ENCODE results near the gene ZNF280B.
"Not testable (repeated sequence)": the region's sequence is repeated elsewhere in the genome, so short reads cannot be mapped to it uniquely, and the experiment has no call there.

Gene ZNF280B

DNA sequence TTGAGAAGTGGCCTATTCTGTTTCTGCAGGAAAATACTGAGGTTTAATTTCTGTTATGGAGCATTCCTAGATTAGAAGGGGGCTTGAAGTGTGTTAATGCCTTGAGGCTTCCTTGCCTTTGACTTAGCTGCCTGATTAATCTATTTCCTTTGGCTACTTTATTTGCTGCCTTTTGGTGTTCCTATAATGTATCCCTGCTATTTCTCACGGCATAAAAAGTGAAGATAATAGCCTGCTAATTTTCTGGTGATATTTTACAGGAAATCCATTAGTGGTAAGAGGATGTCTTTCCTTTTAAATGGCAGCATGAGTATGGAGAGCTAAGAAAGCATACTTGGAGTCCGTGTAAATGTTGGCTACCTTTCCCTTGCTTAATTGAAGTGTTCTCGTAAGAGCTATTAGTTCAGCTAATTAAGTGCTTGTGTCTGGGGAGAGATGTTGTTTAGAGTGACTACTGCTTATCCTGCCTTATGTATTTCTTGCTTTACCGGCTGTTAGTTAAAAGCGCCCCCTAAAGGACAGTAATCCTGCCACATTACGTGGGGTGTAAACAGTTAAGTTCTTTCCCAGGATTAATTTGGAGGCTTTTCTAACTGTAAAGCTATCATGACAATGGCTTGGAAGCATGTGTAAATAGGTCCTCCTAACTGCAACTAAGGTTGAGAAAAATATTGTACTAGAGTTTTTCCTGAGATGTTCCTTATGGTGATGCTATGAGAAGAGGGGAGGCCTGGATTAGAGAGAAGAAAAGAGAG, 45.6 kb downstream of the ZNF280B start:
- no peak for DNase-seq

DNA sequence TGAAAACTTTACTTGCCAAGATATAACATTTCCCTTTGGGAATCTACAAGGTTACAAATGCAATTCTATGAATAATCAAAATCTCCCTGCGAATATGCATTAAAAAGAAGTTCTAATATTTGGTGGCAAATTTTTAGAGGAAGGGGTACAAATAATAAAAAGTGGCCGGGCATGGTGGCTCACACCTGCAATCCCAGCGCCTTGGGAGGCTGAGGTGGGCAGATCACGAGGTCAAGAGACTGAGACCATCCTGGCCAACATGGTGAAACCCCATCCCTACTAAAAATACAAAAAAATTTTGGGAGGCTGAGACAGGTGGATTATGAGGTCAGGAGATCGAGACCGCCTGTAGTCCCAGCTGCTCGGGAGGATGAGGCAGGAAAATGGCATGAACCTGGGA, 47.0 kb downstream of the ZNF280B start:
- no peak for DNase-seq

DNA sequence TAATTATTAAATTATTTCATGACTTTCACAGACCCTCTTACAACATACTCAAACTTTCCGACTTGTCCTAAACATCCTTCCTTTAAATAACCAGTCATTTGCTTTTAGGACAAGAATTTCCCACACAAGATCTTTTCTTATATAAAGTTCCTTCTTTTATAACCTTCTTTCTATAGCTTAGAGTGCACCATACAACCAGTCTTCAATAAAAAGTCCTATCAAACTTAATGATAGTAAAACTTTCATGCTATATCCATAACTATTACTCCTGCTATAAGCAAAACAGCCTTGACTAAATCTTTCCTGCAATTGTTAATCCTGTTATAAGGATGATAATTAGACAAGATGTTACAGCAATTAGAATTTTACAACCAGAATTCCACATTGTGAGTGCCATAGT, 47.4 kb downstream of the ZNF280B start:
- no peak for DNase-seq

DNA sequence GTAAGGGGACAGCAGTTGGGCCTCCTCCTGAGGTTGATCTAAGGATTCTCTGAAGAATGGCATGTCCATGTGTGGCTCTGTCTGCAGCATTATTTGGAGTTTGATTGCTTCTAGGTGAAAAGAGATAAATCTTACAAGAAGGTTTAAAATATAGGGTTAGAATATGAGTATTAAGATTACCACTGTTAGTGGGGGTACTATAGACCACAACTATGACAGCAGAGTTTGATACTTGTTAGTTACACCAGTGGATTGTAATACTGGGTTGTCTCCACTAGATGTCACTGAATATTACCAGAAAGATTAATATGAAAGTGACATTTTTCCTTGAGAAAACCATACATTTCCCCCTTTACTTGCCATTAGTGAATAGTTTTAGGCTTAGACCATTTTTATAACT, 47.9 kb downstream of the ZNF280B start:
- no peak for DNase-seq

- DNase-seq = no peak
Measured at GRCh38 chr22:22460060-22460459, 48.5 kb downstream of the ZNF280B start.

- DNase-seq = no peak
Measured at GRCh38 chr22:22458896-22459588, 49.5 kb downstream of the ZNF280B start.

DNA sequence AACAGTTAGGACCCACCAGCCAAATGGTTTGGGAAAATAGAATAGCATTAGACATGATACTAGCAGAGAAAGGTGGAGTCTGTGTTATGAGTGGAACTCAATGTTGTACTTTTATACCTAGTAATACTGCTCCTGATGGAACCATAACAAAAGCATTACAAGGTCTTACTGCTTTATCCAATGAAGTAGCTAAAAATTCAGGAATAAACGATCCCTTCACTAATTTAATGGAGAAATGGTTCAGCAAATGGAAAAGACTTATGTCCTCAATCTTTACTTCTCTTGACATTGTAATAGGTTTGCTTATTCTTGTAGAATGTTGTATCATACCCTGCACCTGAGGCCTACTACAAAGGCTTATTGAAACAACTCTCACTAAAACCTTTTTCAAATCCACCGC, 50.2 kb downstream of the ZNF280B start:
- DNase-seq = no peak

GRCh38 chr22:22454997-22455396, 53.5 kb downstream of the ZNF280B start:
- DNase-seq = no peak

DNA sequence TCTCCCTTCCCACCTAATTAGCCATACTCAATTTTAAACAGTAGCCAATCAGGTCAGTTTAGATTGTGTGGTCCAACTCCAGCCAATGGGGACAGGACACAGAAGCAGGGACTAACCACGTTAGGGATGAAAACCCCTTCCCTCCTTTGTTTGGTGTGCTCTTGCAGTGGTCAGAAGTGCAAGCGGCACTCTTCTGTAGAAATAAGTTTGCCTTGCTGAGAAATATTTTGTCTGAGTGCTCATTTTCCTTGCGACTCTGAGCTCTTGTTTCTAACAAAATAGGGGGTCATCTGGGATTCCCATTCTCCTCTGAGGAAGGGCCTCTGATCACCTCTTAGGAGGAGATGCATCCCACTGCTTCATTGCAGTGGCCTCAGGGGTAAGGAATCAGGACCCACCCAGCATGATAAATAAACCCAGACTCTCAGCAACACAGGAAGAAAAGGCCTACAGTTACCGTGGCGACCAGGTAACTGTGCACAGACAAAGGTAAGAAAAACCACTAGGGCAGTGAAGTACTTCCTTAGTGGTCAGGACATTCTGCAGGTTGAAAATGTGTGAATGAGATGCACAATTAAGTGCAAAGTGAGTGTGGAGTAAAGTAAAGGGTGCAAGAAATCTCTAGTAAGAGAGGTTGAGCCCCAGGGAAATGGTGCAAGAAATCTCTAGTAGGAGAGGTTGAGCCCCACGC, 55.4 kb downstream of the ZNF280B start:
- no peak for DNase-seq

DNA sequence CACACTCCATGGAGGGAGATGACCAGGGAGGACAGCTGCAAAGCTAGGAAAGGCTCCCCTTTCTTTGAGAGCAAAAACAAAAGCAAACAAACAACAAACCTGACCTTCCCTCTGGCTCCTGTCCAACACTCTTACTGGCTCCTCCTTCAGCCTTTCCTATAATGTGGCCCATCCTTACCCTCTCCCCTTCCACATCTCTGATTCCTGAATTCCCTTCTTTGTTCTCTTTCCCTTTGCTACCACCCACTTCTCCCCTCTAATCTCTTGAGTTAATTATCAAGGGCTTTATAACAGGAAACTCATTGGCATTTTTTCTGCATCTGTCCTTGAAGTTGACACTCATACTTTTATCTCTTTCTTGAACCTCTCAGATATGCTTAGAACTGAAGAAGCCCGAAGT, 56.3 kb downstream of the ZNF280B start:
- DNase-seq = no peak

- DNase-seq = no peak
Measured at GRCh38 chr22:22450343-22450839, 58.2 kb downstream of the ZNF280B start.

DNA sequence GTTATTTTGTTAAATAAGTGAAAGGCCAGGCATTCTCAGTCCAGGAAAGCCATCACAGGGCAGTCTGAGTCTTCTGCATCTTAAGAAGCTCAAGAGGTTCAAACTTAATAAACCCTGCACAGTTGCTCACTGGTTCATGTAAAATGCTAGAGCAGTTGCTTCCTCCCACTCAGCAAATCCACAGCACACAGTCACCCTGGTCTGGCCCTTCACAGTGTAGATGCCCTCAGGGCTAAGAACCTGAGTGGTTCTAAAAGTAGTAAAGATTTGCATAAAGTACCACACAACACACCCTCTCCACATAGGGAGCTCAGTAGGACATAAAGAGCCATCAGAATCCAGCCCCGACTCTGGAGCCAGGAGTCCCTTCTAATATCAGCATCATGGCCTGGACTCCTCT, 58.7 kb downstream of the ZNF280B start:
- no peak for DNase-seq

GRCh38 chr22:22446517-22446916, 62.0 kb downstream of the ZNF280B start:
- no peak for DNase-seq

- not testable (repeated sequence) for DNase-seq
Measured at GRCh38 chr22:22444007-22444589, 64.4 kb downstream of the ZNF280B start.

- DNase-seq = no peak
Measured at GRCh38 chr22:22442928-22443709, 65.4 kb downstream of the ZNF280B start.

- not testable (repeated sequence) for DNase-seq
Measured at GRCh38 chr22:22441626-22442025, 66.9 kb downstream of the ZNF280B start.

- DNase-seq = no peak
Measured at GRCh38 chr22:22440188-22440587, 68.4 kb downstream of the ZNF280B start.
